ENCODE results near the gene CRYBB2. TPM values are rescaled to one million over a fixed set of nuclear protein-coding genes. Genes with fewer than 3 reads are reported as not detected.
"Not testable (repeated sequence)": the region's sequence is repeated elsewhere in the genome, so short reads cannot be mapped to it uniquely, and the experiment has no call there.

Gene CRYBB2
- total RNA-seq, 1 donor from 2014 or later = not detected

GRCh38 chr22:25223269-25223850 is 3.9 kb downstream of the CRYBB2 start:
- peaks cover 11% of the 10 kb centered on the region for H3K27me3 ChIP-seq (ENCODE audit: low read depth)
- ATAC-seq = no peak
- H3K36me3 ChIP-seq = no peaks in the 10 kb centered on the region
- H3K4me1 ChIP-seq = no peaks in the 10 kb centered on the region
- H3K4me3 ChIP-seq = no peak overlapping the region
- intact Hi-C loops (cut with DNase I) = no loop called here
- TF ChIP-seq CTCF (IDR thresholded peaks at IDR 0.05) = no peak
- H3K27ac ChIP-seq = no peak overlapping the region
- no peaks in the 10 kb centered on the region for H3K9me3 ChIP-seq
- no peak for DNase-seq

- H3K4me3 ChIP-seq = no peak overlapping the region
- no peak for TF ChIP-seq CTCF (IDR thresholded peaks at IDR 0.05)
- DNase-seq (no peak), ATAC-seq (no peak)
- peaks cover 9% of the 10 kb centered on the region for H3K27me3 ChIP-seq (ENCODE audit: low read depth)
- H3K36me3 ChIP-seq = no peaks in the 10 kb centered on the region
- no peaks in the 10 kb centered on the region for H3K9me3 ChIP-seq
- no peaks in the 10 kb centered on the region for H3K4me1 ChIP-seq
- H3K27ac ChIP-seq = no peak overlapping the region
- intact Hi-C loops (cut with DNase I) = no loop called here
These were observed 9.4 kb downstream of the CRYBB2 start for GRCh38 chr22:25228822-25229221.

GRCh38 chr22:25230760-25231159 is 11.3 kb downstream of the CRYBB2 start:
- H3K4me3 ChIP-seq; intact Hi-C loops (cut with DNase I); DNase-seq; H3K27ac ChIP-seq; H3K9me3 ChIP-seq; ATAC-seq; H3K36me3 ChIP-seq; H3K4me1 ChIP-seq: not testable (repeated sequence)
- H3K27me3 ChIP-seq (ENCODE audit: low read depth) = peaks cover 20% of the 10 kb centered on the region

GRCh38 chr22:25232301-25232700 is 12.9 kb downstream of the CRYBB2 start:
- Histone ChIP-seq H3K27me3 (ENCODE audit: low read depth) (peaks cover 36% of the 10 kb centered on the region), H3K4me3 (no peak overlapping the region)
- TF ChIP-seq CTCF (IDR thresholded peaks at IDR 0.05) = no peak

GRCh38 chr22:25233706-25234105 is 14.3 kb downstream of the CRYBB2 start:
- H3K27ac ChIP-seq; ATAC-seq; H3K9me3 ChIP-seq; H3K4me3 ChIP-seq; DNase-seq; intact Hi-C loops (cut with DNase I); H3K4me1 ChIP-seq; H3K36me3 ChIP-seq: not testable (repeated sequence)
- peaks cover 39% of the 10 kb centered on the region for H3K27me3 ChIP-seq (ENCODE audit: low read depth)

More at GRCh38 chr22:25232301-25232700, 12.9 kb downstream of the CRYBB2 start:
- H3K9me3 ChIP-seq = no peaks in the 10 kb centered on the region
- H3K4me1 ChIP-seq = no peaks in the 10 kb centered on the region
- intact Hi-C loops (cut with DNase I) = no loop called here
- no peak for DNase-seq
- no peak for ATAC-seq
- no peak overlapping the region for H3K27ac ChIP-seq
- H3K36me3 ChIP-seq = no peaks in the 10 kb centered on the region

- DNase-seq (peak; percentile 76), ATAC-seq (peak; percentile 89 to 91)
- TF ChIP-seq CTCF (IDR thresholded peaks at IDR 0.05) = peak; percentile 58
- no peaks in the 10 kb centered on the region for H3K4me1 ChIP-seq
- no peaks in the 10 kb centered on the region for H3K9me3 ChIP-seq
- intact Hi-C loops (cut with DNase I) = no loop called here
- peaks cover 39% of the 10 kb centered on the region for H3K27me3 ChIP-seq (ENCODE audit: low read depth)
- H3K4me3 ChIP-seq = no peak overlapping the region
- no peaks in the 10 kb centered on the region for H3K36me3 ChIP-seq
- H3K27ac ChIP-seq = no peak overlapping the region
These were observed 16.3 kb downstream of the CRYBB2 start for GRCh38 chr22:25235547-25236290.
